Duodenal mucosa (tissue), 2 donors: Measurements from ENCODE around the gene C2CD3.
A peak's percentile ranks its signal among the peaks of the same experiment; 100 is the strongest.

Experiments used
- H3K27ac ChIP-seq: one replicate; pipeline ENCODE4 v1.7.0; 2013; ENCODE audit warnings: low read depth, low read length
- H3K27me3 ChIP-seq, 2 donors: one replicate each; pipeline ENCODE4 v1.7.0; 2013; ENCODE audit warnings: low read length in 2 of 2, control low read depth in 1 of 2; ENCODE audit not compliant: insufficient read depth in 2 of 2, control insufficient read depth in 1 of 2
- H3K36me3 ChIP-seq, 2 donors: one replicate each; pipeline ENCODE4 v1.7.0; 2013; ENCODE audit warnings: low read length in 2 of 2, control low read depth in 1 of 2; ENCODE audit not compliant: insufficient read depth in 2 of 2, control insufficient read depth in 1 of 2
- H3K4me1 ChIP-seq, 2 donors: one replicate each; pipeline ENCODE4 v1.7.0; 2013; ENCODE audit warnings: low read length in 2 of 2, control low read depth in 1 of 2; ENCODE audit not compliant: insufficient read depth in 2 of 2, control insufficient read depth in 1 of 2
- H3K4me3 ChIP-seq, 2 donors: one replicate each; pipeline ENCODE4 v1.7.0; 2013; ENCODE audit warnings: low read length in 2 of 2, low read depth in 1 of 2
- H3K9ac ChIP-seq, 2 donors: one replicate each; pipeline ENCODE4 v1.7.0; 2013; ENCODE audit warnings: low read length in 2 of 2, low read depth in 1 of 2
- H3K9me3 ChIP-seq, 2 donors: one replicate each; pipeline ENCODE4 v1.7.0; 2013; ENCODE audit warnings: low read length in 2 of 2, control low read depth in 1 of 2; ENCODE audit not compliant: control insufficient read depth in 1 of 2

C2CD3 gene

DNA sequence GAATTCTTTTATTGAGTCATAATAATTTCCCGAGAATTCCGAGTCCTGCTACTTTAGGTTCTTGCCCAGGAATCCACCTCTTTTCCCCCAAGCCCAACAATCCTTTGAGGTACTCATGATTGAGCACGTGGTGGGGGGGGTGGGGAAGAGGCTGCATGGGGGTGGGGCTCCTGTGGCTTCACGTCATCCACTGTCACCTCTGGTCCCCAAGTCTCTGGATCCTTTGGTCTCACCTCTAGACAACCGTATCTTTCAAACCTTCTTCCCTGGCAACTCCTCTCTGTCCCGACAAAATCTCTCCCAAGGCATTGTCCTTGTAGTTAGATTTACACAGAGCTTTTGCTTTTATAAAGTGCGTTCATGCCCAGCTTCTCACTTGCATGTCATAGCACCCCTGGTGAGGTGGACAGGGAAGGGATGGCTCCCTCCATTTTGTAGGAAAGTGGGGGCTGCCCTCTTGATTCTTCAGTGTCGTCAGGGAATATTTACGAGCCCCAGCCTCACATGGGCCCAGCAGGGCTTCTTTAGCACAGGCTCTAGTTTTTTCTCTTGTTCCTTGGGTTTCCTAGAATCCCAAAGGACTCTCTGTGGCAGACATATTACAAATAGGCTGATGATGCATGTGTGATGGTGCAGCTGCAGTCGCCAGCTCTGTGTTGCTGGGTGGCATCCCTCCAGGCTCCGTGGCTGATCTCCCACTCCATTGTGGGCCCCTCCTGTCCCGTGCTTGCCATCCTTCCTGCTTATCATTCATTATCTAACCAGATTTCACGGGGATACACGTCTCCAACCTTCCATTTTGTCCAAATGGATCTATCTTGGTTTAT is 170.3 kb downstream of the C2CD3 start:
- no peak overlapping the region for H3K4me3 ChIP-seq
- H3K4me1 ChIP-seq = peaks cover 9 to 12% of the 10 kb centered on the region in 2 donors
- H3K9me3 ChIP-seq = no peaks in the 10 kb centered on the region
- no peak overlapping the region for H3K9ac ChIP-seq
- H3K36me3 ChIP-seq = peaks cover 0 to 13% of the 10 kb centered on the region in 2 donors
- H3K27me3 ChIP-seq = no peaks in the 10 kb centered on the region
- no peak overlapping the region for H3K27ac ChIP-seq

DNA sequence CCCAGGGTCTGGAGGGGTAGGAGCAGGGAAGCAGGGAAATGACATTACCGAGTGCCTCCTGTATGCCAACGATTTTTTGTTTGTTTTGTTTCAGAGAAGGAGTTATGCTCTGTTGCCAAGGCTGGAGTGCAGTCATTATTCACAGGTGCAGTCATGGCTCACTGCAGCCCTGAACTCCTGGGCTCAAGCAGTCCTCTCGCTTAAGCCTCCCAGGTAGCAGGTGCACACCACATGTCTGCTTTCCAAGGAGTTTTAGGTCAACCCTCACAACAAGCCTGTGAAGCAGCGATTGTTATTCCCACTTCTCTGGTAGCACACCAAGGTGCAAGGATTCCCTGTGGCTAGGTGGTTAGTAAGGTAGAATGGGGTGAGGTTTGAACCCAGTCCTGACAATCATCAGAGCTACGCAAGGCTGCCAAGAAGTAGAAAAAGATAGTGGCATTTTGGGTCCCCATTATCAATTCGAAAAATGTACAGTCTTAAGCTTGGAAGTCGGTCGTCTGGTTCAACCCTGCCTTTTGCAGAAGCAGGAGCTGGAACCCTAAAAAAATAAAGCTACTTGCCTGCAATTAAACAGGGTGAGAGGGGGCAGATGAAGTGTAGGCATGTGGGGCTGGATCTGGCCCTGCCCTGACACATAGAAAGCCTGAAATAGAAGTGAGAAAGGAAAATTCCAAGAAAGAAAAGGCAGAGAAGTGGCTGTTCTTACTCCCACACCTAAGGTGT is 171.1 kb downstream of the C2CD3 start:
- H3K27me3 ChIP-seq = no peaks in the 10 kb centered on the region
- H3K4me3 ChIP-seq = no peak overlapping the region
- no peak overlapping the region for H3K9ac ChIP-seq
- no peak overlapping the region for H3K27ac ChIP-seq
- H3K36me3 ChIP-seq = peaks cover 0 to 13% of the 10 kb centered on the region in 2 donors
- H3K4me1 ChIP-seq = peaks cover 3 to 4% of the 10 kb centered on the region in 2 donors
- H3K9me3 ChIP-seq = no peaks in the 10 kb centered on the region

GRCh38 chr11:73998846-73999575 is 171.8 kb downstream of the C2CD3 start:
- H3K9me3 ChIP-seq = no peaks in the 10 kb centered on the region
- no peak overlapping the region for H3K27ac ChIP-seq
- no peak overlapping the region for H3K9ac ChIP-seq
- no peak overlapping the region for H3K4me3 ChIP-seq
- no peaks in the 10 kb centered on the region for H3K27me3 ChIP-seq
- H3K4me1 ChIP-seq = no peaks in the 10 kb centered on the region
- H3K36me3 ChIP-seq = peaks cover 0 to 13% of the 10 kb centered on the region in 2 donors

DNA sequence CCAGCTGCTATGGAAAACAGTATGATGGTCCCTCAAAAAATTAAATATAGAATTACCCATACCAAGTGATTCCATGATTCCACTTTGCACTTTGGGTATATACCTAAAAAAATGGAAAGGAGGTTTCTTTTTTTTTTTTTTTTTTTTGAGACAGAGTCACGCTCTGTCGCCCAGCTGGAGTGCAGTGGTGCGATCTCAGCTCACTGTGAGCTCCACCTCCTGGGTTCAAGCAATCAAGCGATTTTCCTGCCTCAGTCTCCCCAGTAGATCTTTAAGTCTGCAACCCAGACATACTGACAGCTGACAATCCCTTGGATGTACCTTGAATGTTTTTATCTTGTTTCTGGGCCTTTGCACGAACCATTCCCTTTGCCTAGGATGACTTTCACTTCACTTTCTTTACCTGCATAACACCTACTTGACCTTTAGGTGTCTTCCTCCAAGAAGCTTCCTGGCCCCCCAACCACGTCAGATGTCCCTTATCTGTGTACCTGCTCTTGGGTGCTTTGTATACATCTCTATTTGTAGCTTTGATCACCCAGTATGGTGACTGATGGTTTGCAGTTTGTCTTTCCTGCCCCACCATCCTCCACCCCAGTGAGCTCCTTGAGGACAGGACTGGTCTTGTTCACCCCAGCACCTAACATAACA is 173.6 kb downstream of the C2CD3 start:
- no peak overlapping the region for H3K9ac ChIP-seq
- H3K4me1 ChIP-seq = no peaks in the 10 kb centered on the region
- H3K27ac ChIP-seq = no peak overlapping the region
- H3K36me3 ChIP-seq = no peaks in the 10 kb centered on the region
- no peak overlapping the region for H3K4me3 ChIP-seq
- H3K9me3 ChIP-seq = no peaks in the 10 kb centered on the region
- H3K27me3 ChIP-seq = no peaks in the 10 kb centered on the region

GRCh38 chr11:73996161-73996747 is 174.5 kb downstream of the C2CD3 start:
- Histone ChIP-seq H3K9ac (no peak overlapping the region), H3K36me3 (no peaks in the 10 kb centered on the region), H3K27ac (no peak overlapping the region), H3K27me3 (no peaks in the 10 kb centered on the region), H3K9me3 (no peaks in the 10 kb centered on the region), H3K4me3 (no peak overlapping the region), H3K4me1 (no peaks in the 10 kb centered on the region)

GRCh38 chr11:73995731-73996130 is 175.1 kb downstream of the C2CD3 start:
- peak overlapping the region in 1 of 2 donors; percentile 4 for H3K9ac ChIP-seq
- no peaks in the 10 kb centered on the region for H3K9me3 ChIP-seq
- no peaks in the 10 kb centered on the region for H3K27me3 ChIP-seq
- no peaks in the 10 kb centered on the region for H3K36me3 ChIP-seq
- peak overlapping the region; percentile 67 for H3K27ac ChIP-seq
- no peaks in the 10 kb centered on the region for H3K4me1 ChIP-seq
- no peak overlapping the region for H3K4me3 ChIP-seq

GRCh38 chr11:73995247-73995646 is 175.6 kb downstream of the C2CD3 start:
- Histone ChIP-seq H3K4me3 (no peak overlapping the region), H3K4me1 (no peaks in the 10 kb centered on the region), H3K9me3 (no peaks in the 10 kb centered on the region), H3K9ac (peak overlapping the region in 1 of 2 donors; percentile 4), H3K27ac (peak overlapping the region; percentile 67), H3K27me3 (no peaks in the 10 kb centered on the region), H3K36me3 (no peaks in the 10 kb centered on the region)

- Histone ChIP-seq H3K9ac (no peak overlapping the region), H3K27me3 (no peaks in the 10 kb centered on the region), H3K4me1 (no peaks in the 10 kb centered on the region), H3K9me3 (no peaks in the 10 kb centered on the region), H3K4me3 (no peak overlapping the region), H3K27ac (no peak overlapping the region), H3K36me3 (no peaks in the 10 kb centered on the region)
Observed at GRCh38 chr11:73991471-73992006, 179.3 kb downstream of the C2CD3 start.

DNA sequence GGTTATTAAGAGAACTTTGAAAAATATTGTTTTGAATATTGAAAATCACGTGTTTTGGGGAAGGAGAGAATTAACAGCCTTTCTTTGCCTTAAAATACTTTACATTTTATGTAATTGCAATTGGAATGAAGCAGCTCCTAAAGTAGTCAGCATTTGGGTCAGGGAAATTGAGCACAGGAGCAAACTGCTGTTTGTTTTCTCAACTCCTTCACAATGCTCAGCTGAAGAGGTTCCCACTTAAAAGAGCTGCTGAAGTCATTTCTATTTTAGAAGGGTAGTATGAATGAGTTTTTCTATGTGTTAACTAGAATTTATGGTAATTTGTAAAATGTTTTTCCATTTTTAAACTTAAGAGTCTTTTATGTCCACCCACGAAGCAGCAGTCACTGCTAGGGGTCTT is 180.1 kb downstream of the C2CD3 start:
- H3K27ac ChIP-seq = no peak overlapping the region
- H3K9me3 ChIP-seq = no peaks in the 10 kb centered on the region
- no peaks in the 10 kb centered on the region for H3K36me3 ChIP-seq
- no peak overlapping the region for H3K9ac ChIP-seq
- no peaks in the 10 kb centered on the region for H3K27me3 ChIP-seq
- no peak overlapping the region for H3K4me3 ChIP-seq
- no peaks in the 10 kb centered on the region for H3K4me1 ChIP-seq
